HG03571 (cell line): Measurements from ENCODE around the gene CAMK2D.
A peak's percentile ranks its signal among the peaks of the same experiment; 100 is the strongest.

Experiments
- ATAC-seq: cut with Tn5 transposase; IDR thresholded peaks from one replicate; pipeline ENCODE4 v1.9.1; 2021; ENCODE audit not compliant: unreplicated experiment

Gene CAMK2D

GRCh38 chr4:113537628-113538027 lies 223.9 kb downstream of the CAMK2D start:
- no peak for ATAC-seq

- ATAC-seq, result no peak
Measured at GRCh38 chr4:113537203-113537602, 224.3 kb downstream of the CAMK2D start.

- no peak for ATAC-seq
Measured at GRCh38 chr4:113534711-113535110, 226.8 kb downstream of the CAMK2D start.

- ATAC-seq, result no peak
Measured at GRCh38 chr4:113531572-113531971, 230.0 kb downstream of the CAMK2D start.

GRCh38 chr4:113528395-113528794 lies 233.1 kb downstream of the CAMK2D start:
- ATAC-seq, result no peak

GRCh38 chr4:113525521-113525920 lies 236.0 kb downstream of the CAMK2D start:
- ATAC-seq, result no peak

- peak; percentile 29 for ATAC-seq
Measured at GRCh38 chr4:113524505-113525186, 236.9 kb downstream of the CAMK2D start.

GRCh38 chr4:113524096-113524495 lies 237.4 kb downstream of the CAMK2D start:
- ATAC-seq, result peak; percentile 86

- ATAC-seq, result no peak
Measured at GRCh38 chr4:113522433-113522832, 239.1 kb downstream of the CAMK2D start.

GRCh38 chr4:113513382-113513781 lies 248.2 kb downstream of the CAMK2D start:
- no peak for ATAC-seq

GRCh38 chr4:113512880-113513279 lies 248.7 kb downstream of the CAMK2D start:
- ATAC-seq, result no peak

- no peak for ATAC-seq
Measured at GRCh38 chr4:113511944-113512343, 249.6 kb downstream of the CAMK2D start.

- no peak for ATAC-seq
Measured at GRCh38 chr4:113509851-113510250, 251.7 kb downstream of the CAMK2D start.

GRCh38 chr4:113505044-113505443 lies 256.5 kb downstream of the CAMK2D start:
- ATAC-seq, result no peak

GRCh38 chr4:113504422-113504821 lies 257.1 kb downstream of the CAMK2D start:
- ATAC-seq, result no peak

- ATAC-seq, result no peak
Measured at GRCh38 chr4:113503691-113504090, 257.8 kb downstream of the CAMK2D start.

- ATAC-seq, result no peak
Measured at GRCh38 chr4:113502906-113503305, 258.6 kb downstream of the CAMK2D start.

GRCh38 chr4:113502476-113502875 lies 259.1 kb downstream of the CAMK2D start:
- no peak for ATAC-seq

- no peak for ATAC-seq
Measured at GRCh38 chr4:113500424-113500823, 261.1 kb downstream of the CAMK2D start.

GRCh38 chr4:113499696-113500095 lies 261.8 kb downstream of the CAMK2D start:
- ATAC-seq, result no peak

- ATAC-seq, result no peak
Measured at GRCh38 chr4:113499166-113499565, 262.4 kb downstream of the CAMK2D start.

- no peak for ATAC-seq
Measured at GRCh38 chr4:113497154-113497884, 264.2 kb downstream of the CAMK2D start.

- no peak for ATAC-seq
Measured at GRCh38 chr4:113496698-113497097, 264.8 kb downstream of the CAMK2D start.
